ENCODE measurements around the gene RPS10. TPM values are rescaled to one million over a fixed set of nuclear protein-coding genes. Genes with fewer than 3 reads are reported as not detected.

Gene RPS10
- total and polyA plus RNA-seq, 2 of the 8 experiments (the other 6 are each of a cell fraction or from before 2014, with no cell fraction given), result 2,408 to 11,142 TPM

DNA sequence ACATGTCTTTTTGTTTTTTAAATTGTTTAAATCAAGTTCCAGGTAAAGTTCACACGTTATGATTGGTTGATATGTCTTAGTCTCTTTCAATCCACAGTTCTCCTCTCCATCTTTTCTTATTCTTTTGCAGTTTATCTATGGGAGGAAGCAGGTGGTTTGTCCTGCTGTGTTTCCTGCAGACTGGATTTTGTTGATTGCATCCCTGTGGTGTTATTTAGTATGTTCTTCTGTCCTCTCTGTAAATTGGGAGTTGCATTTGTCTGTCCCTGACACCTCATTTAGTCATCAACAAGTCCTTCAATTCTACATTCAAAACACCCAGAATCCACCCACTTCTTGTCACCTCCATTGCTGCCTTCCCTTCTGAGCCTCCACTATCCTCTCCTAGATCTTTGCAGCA is 48.1 kb upstream of the RPS10 start (continued):
- TF ChIP-seq, protein P1, sequence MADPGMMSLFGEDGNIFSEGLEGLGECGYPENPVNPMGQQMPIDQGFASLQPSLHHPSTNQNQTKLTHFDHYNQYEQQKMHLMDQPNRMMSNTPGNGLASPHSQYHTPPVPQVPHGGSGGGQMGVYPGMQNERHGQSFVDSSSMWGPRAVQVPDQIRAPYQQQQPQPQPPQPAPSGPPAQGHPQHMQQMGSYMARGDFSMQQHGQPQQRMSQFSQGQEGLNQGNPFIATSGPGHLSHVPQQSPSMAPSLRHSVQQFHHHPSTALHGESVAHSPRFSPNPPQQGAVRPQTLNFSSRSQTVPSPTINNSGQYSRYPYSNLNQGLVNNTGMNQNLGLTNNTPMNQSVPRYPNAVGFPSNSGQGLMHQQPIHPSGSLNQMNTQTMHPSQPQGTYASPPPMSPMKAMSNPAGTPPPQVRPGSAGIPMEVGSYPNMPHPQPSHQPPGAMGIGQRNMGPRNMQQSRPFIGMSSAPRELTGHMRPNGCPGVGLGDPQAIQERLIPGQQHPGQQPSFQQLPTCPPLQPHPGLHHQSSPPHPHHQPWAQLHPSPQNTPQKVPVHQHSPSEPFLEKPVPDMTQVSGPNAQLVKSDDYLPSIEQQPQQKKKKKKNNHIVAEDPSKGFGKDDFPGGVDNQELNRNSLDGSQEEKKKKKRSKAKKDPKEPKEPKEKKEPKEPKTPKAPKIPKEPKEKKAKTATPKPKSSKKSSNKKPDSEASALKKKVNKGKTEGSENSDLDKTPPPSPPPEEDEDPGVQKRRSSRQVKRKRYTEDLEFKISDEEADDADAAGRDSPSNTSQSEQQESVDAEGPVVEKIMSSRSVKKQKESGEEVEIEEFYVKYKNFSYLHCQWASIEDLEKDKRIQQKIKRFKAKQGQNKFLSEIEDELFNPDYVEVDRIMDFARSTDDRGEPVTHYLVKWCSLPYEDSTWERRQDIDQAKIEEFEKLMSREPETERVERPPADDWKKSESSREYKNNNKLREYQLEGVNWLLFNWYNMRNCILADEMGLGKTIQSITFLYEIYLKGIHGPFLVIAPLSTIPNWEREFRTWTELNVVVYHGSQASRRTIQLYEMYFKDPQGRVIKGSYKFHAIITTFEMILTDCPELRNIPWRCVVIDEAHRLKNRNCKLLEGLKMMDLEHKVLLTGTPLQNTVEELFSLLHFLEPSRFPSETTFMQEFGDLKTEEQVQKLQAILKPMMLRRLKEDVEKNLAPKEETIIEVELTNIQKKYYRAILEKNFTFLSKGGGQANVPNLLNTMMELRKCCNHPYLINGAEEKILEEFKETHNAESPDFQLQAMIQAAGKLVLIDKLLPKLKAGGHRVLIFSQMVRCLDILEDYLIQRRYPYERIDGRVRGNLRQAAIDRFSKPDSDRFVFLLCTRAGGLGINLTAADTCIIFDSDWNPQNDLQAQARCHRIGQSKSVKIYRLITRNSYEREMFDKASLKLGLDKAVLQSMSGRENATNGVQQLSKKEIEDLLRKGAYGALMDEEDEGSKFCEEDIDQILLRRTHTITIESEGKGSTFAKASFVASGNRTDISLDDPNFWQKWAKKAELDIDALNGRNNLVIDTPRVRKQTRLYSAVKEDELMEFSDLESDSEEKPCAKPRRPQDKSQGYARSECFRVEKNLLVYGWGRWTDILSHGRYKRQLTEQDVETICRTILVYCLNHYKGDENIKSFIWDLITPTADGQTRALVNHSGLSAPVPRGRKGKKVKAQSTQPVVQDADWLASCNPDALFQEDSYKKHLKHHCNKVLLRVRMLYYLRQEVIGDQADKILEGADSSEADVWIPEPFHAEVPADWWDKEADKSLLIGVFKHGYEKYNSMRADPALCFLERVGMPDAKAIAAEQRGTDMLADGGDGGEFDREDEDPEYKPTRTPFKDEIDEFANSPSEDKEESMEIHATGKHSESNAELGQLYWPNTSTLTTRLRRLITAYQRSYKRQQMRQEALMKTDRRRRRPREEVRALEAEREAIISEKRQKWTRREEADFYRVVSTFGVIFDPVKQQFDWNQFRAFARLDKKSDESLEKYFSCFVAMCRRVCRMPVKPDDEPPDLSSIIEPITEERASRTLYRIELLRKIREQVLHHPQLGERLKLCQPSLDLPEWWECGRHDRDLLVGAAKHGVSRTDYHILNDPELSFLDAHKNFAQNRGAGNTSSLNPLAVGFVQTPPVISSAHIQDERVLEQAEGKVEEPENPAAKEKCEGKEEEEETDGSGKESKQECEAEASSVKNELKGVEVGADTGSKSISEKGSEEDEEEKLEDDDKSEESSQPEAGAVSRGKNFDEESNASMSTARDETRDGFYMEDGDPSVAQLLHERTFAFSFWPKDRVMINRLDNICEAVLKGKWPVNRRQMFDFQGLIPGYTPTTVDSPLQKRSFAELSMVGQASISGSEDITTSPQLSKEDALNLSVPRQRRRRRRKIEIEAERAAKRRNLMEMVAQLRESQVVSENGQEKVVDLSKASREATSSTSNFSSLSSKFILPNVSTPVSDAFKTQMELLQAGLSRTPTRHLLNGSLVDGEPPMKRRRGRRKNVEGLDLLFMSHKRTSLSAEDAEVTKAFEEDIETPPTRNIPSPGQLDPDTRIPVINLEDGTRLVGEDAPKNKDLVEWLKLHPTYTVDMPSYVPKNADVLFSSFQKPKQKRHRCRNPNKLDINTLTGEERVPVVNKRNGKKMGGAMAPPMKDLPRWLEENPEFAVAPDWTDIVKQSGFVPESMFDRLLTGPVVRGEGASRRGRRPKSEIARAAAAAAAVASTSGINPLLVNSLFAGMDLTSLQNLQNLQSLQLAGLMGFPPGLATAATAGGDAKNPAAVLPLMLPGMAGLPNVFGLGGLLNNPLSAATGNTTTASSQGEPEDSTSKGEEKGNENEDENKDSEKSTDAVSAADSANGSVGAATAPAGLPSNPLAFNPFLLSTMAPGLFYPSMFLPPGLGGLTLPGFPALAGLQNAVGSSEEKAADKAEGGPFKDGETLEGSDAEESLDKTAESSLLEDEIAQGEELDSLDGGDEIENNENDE (IDR thresholded peaks at IDR 0.05; ENCODE audit: insufficient replicate concordance, low read length), result no peak
- TF ChIP-seq SP4 (IDR thresholded peaks at IDR 0.05; ENCODE audit: low read length) (no peak), TBP (IDR thresholded peaks at IDR 0.05; ENCODE audit: low read depth, low read length) (no peak), ZNF274 (IDR thresholded peaks at IDR 0.05; ENCODE audit: borderline replicate concordance, extremely low read depth, low read length) (no peak), RBBP5 (IDR thresholded peaks at IDR 0.05; ENCODE audit: borderline replicate concordance, low read depth, low read length) (no peak), EP300 (IDR thresholded peaks at IDR 0.05; ENCODE audit: borderline replicate concordance in 1 of 2, low read depth in 2 of 2, low read length in 2 of 2) (no peak), POLR2A (IDR thresholded peaks at IDR 0.05; ENCODE audit: control extremely low read depth in 1 of 2, low read depth in 2 of 2, low read length in 2 of 2) (no peak), PHF8 (conservative IDR thresholded peaks at IDR 0.05; ENCODE audit: low read depth, low read length) (no peak), YY1 (IDR thresholded peaks at IDR 0.05; ENCODE audit: low read depth, low read length) (no peak), KDM1A (IDR thresholded peaks at IDR 0.05; ENCODE audit: borderline replicate concordance, low read length) (no peak), HDAC2 (IDR thresholded peaks at IDR 0.05; ENCODE audit: borderline replicate concordance in 1 of 2, low read depth in 2 of 2, low read length in 2 of 2) (no peak), JUN (IDR thresholded peaks at IDR 0.05; ENCODE audit: low read depth, low read length) (no peak), CREB1 (IDR thresholded peaks at IDR 0.05) (no peak)
